HepG2 (cell line): Measurements from ENCODE around the gene SLBP. TPM values are rescaled to one million over a fixed set of nuclear protein-coding genes. Genes with fewer than 3 reads are reported as not detected.

Source experiments
- AKNA ChIP-seq: sonication (generic); formaldehyde crosslinking; IDR thresholded peaks from 2 replicates; pipeline ENCODE4 v1.4.0; 2020; ENCODE audit warnings: missing genetic modification reagents, borderline replicate concordance
- CTCF ChIP-seq: sonication (generic); formaldehyde crosslinking; IDR thresholded peaks from 2 replicates; pipeline ENCODE4 v1.5.0; 2020; ENCODE audit warnings: mild to moderate bottlenecking, missing genetic modification reagents, moderate library complexity
- FOXK1 ChIP-seq: sonication (generic); formaldehyde crosslinking; IDR thresholded peaks from 2 replicates; pipeline ENCODE4 v1.4.0; 2020; ENCODE audit warnings: low read depth, missing genetic modification reagents, borderline replicate concordance
- HOXA5 ChIP-seq: sonication (generic); formaldehyde crosslinking; IDR thresholded peaks from 2 replicates; pipeline ENCODE4 v1.4.0; 2020; ENCODE audit warnings: missing genetic modification reagents
- MAZ ChIP-seq, 2 experiments: sonication (generic) in 1 of 2; formaldehyde crosslinking in 1 of 2; IDR thresholded peaks; 2 replicates each; pipeline versions ENCODE4 v1.5.0 to v1.6.1; 2012 to 2020; ENCODE audit warnings: low read depth in 2 of 2, mild to moderate bottlenecking in 2 of 2, borderline replicate concordance in 1 of 2, improper control_type of control experiment in 1 of 2, low read length in 1 of 2, missing genetic modification reagents in 1 of 2, moderate library complexity in 1 of 2
- MEIS2 ChIP-seq: sonication (generic); formaldehyde crosslinking; IDR thresholded peaks from 2 replicates; pipeline ENCODE4 v1.9.0; 2021; ENCODE audit warnings: mild to moderate bottlenecking, missing genetic modification reagents
- NR2C2 ChIP-seq: sonication (generic); formaldehyde crosslinking; IDR thresholded peaks from 2 replicates; pipeline ENCODE4 v1.4.0; 2020; ENCODE audit warnings: missing genetic modification reagents, mild to moderate bottlenecking, moderate library complexity, borderline replicate concordance
- REST ChIP-seq, 2 experiments: IDR thresholded peaks; 2 replicates each; pipeline ENCODE4 v1.6.1; 2011 to 2012; ENCODE audit warnings: low read length in 2 of 2, borderline replicate concordance in 1 of 2, low read depth in 1 of 2, mild to moderate bottlenecking in 1 of 2, moderate library complexity in 1 of 2
- RXRB ChIP-seq: IDR thresholded peaks from 2 replicates; pipeline ENCODE4 v1.6.1; 2016; ENCODE audit warnings: borderline replicate concordance, missing genetic modification reagents, missing compliant biosample characterization
- SKIL ChIP-seq: sonication (generic); formaldehyde crosslinking; IDR thresholded peaks from 2 replicates; pipeline ENCODE4 v1.8.0; 2022; ENCODE audit warnings: missing genetic modification reagents, mild to moderate bottlenecking, moderate library complexity, borderline replicate concordance
- TGIF2 ChIP-seq: IDR thresholded peaks from 2 replicates; pipeline ENCODE4 v1.6.1; 2016; ENCODE audit warnings: control low read depth, missing compliant biosample characterization
- ZFY ChIP-seq: sonication (generic); formaldehyde crosslinking; IDR thresholded peaks from 2 replicates; pipeline ENCODE4 v1.4.0; 2020; ENCODE audit warnings: missing genetic modification reagents
- ZGPAT ChIP-seq: IDR thresholded peaks from 2 replicates; pipeline ENCODE4 v1.6.1; 2016; ENCODE audit warnings: mild to moderate bottlenecking
- ZNF777 ChIP-seq: sonication (generic); formaldehyde crosslinking; IDR thresholded peaks from 2 replicates; pipeline ENCODE4 v1.4.0; 2020; ENCODE audit warnings: missing genetic modification reagents
- polyA plus RNA-seq, 8 experiments: library from polyadenylated mRNA; depleted of rRNA in 3 of 8; stranded (reverse) in 7 of 8; unstranded in 1 of 8; fragments of >200 nt; fragmentation: Illumina TruSeq in 4 of 8; extraction: Trizol in 4 of 8; gene quantifications; 2 replicates each; pipeline versions ENCODE4 v1.2.1 to v1.2.3, GENCODE V29; 2011 to 2016; ENCODE audit warnings: low read depth in 4 of 8, missing spikeins in 1 of 8, mixed read lengths in 1 of 8; ENCODE audit not compliant: insufficient read depth in 1 of 8
- total RNA-seq, 5 experiments: library from RNA; depleted of rRNA; stranded (reverse); fragments of >200 nt; fragmentation: Illumina TruSeq; extraction: Trizol; gene quantifications; 2 replicates each; pipeline ENCODE4 v1.2.3, GENCODE V29; 2016; ENCODE audit warnings: low read depth in 1 of 5

The SLBP gene
- total and polyA plus RNA-seq, 2 of the 13 experiments (the other 11 are each of a cell fraction or from before 2014, with no cell fraction given) = 43.9 to 104 TPM

GRCh38 chr4:1751919-1752283, 39.8 kb upstream of the SLBP start (continued):
- TF ChIP-seq RXRB (CRISPR knock-in tag) (peak; percentile 19), FOXK1 (no peak), HOXA5 (no peak), ZFY (CRISPR knock-in tag) (peak; percentile 49; the same call in 1 of the 2 replicates), CTCF (CRISPR knock-in tag) (no peak), SKIL (CRISPR knock-in tag) (no peak), REST (IDR thresholded peaks at IDR 0.05; ENCODE audit: borderline replicate concordance in 1 of 2, low read depth in 1 of 2, low read length in 2 of 2) (peak in 1 of 2 experiments; percentile 88; a peak in 2 of 4 replicates), ZGPAT (no peak), NR2C2 (CRISPR knock-in tag) (peak; percentile 30; the same call in 1 of the 2 replicates), MAZ (IDR thresholded peaks at IDR 0.05; ENCODE audit: borderline replicate concordance, low read depth, low read length) (no peak), MAZ (CRISPR knock-in tag; IDR thresholded peaks at IDR 0.05; ENCODE audit: low read depth) (peak; percentile 0; the same call in 1 of the 2 replicates), ZNF777 (CRISPR knock-in tag) (0 out of 2 replicates have a peak, but pooled peaks have one; percentile 7), MEIS2 (CRISPR knock-in tag) (0 out of 2 replicates have a peak, but pooled peaks have one; percentile 33), TGIF2 (CRISPR knock-in tag) (peak; percentile 55; the same call in 1 of the 2 replicates), AKNA (CRISPR knock-in tag) (no peak)
